ENCODE measurements around the gene RNF168.
"Not testable (repeated sequence)": the region's sequence is repeated elsewhere in the genome, so short reads cannot be mapped to it uniquely, and the experiment has no call there.

RNF168 gene

GRCh38 chr3:196513697-196514349 is 10.3 kb upstream of the RNF168 start:
- H3K27ac Mint-ChIP-seq, result no peak overlapping the region
- H3K36me3 Mint-ChIP-seq (ENCODE audit: low read depth), result no peaks in the 10 kb centered on the region
- H3K27me3 Mint-ChIP-seq (ENCODE audit: low read depth), result peaks cover 4% of the 10 kb centered on the region
- H3K9me3 Mint-ChIP-seq, result peaks cover 34% of the 10 kb centered on the region
- TF ChIP-seq CTCF (IDR thresholded peaks at IDR 0.05; ENCODE audit: unreplicated experiment in 3 of 3), result no peak
- no peak overlapping the region for H3K4me3 Mint-ChIP-seq
- H3K4me1 Mint-ChIP-seq, result no peaks in the 10 kb centered on the region

DNA sequence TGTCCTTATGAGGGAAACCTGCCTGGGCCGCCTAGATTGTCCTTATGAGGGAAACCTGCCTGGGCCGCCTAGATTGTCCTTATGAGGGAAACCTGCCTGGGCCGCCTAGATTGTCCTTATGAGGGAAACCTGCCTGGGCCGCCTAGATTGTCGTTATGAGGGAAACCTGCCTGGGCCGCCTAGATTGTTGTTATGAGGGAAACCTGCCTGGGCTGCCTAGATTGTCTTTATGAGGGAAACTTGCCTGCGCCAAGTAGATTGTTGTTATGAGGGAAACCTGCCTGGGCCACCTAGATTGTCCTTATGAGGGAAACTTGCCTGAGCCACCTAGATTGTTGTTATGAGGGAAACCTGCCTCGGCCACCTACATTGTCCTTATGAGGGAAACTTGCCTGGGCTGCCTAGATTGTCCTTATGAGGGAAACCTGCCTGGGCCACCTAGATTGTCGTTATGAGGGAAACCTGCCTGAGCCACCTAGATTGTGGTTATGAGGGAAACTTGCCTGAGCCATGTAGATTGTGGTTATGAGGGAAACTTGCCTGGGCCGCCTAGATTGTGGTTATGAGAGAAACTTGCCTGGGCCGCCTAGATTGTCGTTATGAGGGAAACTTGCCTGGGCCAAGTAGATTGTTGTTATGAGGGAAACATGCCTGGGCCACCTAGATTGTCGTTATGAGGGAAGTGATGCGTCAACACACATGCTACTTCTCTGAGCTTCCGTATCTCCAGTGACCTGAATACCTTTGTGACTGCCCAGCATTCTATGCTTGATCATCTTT is 8.3 kb upstream of the RNF168 start:
- peaks cover 23% of the 10 kb centered on the region for H3K9me3 Mint-ChIP-seq
- H3K27me3 Mint-ChIP-seq (ENCODE audit: low read depth); H3K27ac Mint-ChIP-seq: not testable (repeated sequence)

DNA sequence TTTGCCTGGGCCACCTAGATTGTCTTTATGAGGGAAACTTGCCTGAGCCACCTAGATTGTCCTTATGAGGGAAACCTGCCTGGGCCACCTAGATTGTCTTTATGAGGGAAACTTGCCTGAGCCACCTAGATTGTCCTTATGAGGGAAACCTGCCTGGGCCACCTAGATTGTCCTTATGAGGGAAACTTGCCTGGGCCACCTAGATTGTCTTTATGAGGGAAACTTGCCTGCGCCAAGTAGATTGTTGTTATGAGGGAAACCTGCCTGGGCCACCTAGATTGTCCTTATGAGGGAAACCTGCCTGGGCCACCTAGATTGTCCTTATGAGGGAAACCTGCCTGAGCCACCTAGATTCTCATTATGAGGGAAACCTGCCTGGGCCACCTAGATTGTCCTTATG is 7.5 kb upstream of the RNF168 start:
- H3K9me3 Mint-ChIP-seq, result peaks cover 21% of the 10 kb centered on the region
- not testable (repeated sequence) for H3K36me3 Mint-ChIP-seq (ENCODE audit: low read depth); H3K27me3 Mint-ChIP-seq (ENCODE audit: low read depth); H3K4me1 Mint-ChIP-seq; H3K4me3 Mint-ChIP-seq; H3K27ac Mint-ChIP-seq

More for the DNA sequence above, 8.3 kb upstream of the RNF168 start:
- not testable (repeated sequence) for H3K4me3 Mint-ChIP-seq; H3K4me1 Mint-ChIP-seq; H3K36me3 Mint-ChIP-seq (ENCODE audit: low read depth)

DNA sequence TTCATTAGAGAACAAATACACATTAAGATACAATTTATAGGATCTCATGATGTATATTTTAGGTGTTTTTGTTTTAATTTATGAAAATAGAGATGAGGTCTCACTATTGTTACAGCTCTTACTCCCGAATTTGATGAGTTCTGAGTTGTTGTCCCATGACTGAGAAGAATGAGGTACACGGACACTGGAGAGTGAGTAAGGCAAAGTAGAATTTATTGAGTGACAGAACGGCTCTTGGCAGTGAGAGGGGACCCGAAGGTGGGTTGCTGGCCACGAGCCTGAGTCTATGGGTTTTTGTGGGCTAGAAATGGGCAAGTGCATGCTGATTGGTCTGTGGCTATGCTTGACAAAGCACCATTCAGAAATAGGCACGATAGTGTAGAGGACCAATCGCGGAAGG is 3.1 kb upstream of the RNF168 start:
- no peak for TF ChIP-seq CTCF (IDR thresholded peaks at IDR 0.05; ENCODE audit: unreplicated experiment in 3 of 3)
- Mint-ChIP-seq H3K4me1 (peaks cover 4% of the 10 kb centered on the region), H3K27ac (no peak overlapping the region), H3K4me3 (no peak overlapping the region), H3K9me3 (peaks cover 4% of the 10 kb centered on the region), H3K36me3 (ENCODE audit: low read depth) (no peaks in the 10 kb centered on the region), H3K27me3 (ENCODE audit: low read depth) (peaks cover under 1% of the 10 kb centered on the region)

GRCh38 chr3:196504556-196504955 is 988 bp upstream of the RNF168 start:
- Mint-ChIP-seq H3K4me1 (peaks cover 19% of the 10 kb centered on the region), H3K36me3 (ENCODE audit: low read depth) (no peaks in the 10 kb centered on the region), H3K27me3 (ENCODE audit: low read depth) (no peaks in the 10 kb centered on the region), H3K27ac (peak overlapping the region in 2 of 3 experiments; percentile 4 to 98), H3K4me3 (peak overlapping the region; percentile 38 to 99 (median 55)), H3K9me3 (peaks cover 4% of the 10 kb centered on the region)
- TF ChIP-seq CTCF (IDR thresholded peaks at IDR 0.05; ENCODE audit: unreplicated experiment in 3 of 3), result no peak

GRCh38 chr3:196504077-196504398 is 470 bp upstream of the RNF168 start:
- peak overlapping the region; percentile 85 to 98 (median 96) for H3K27ac Mint-ChIP-seq
- H3K36me3 Mint-ChIP-seq (ENCODE audit: low read depth); H3K27me3 Mint-ChIP-seq (ENCODE audit: low read depth); H3K9me3 Mint-ChIP-seq: not testable (repeated sequence)
- peaks cover 24% of the 10 kb centered on the region for H3K4me1 Mint-ChIP-seq
- peak overlapping the region; percentile 99 for H3K4me3 Mint-ChIP-seq

- Mint-ChIP-seq H3K27me3 (ENCODE audit: low read depth) (no peaks in the 10 kb centered on the region), H3K4me1 (peaks cover 27% of the 10 kb centered on the region), H3K36me3 (ENCODE audit: low read depth) (peaks cover 11% of the 10 kb centered on the region), H3K9me3 (peaks cover 4% of the 10 kb centered on the region), H3K4me3 (peak overlapping the region; percentile 99), H3K27ac (peak overlapping the region; percentile 85 to 98 (median 96))
- no peak for TF ChIP-seq CTCF (IDR thresholded peaks at IDR 0.05; ENCODE audit: unreplicated experiment in 3 of 3)
These were observed 783 bp downstream of the RNF168 start for GRCh38 chr3:196502775-196503195.

All from nephron (organoid).